HCT116 (cell line): ENCODE measurements around the gene TXNDC17. TPM values are rescaled to one million over a fixed set of nuclear protein-coding genes. Genes with fewer than 3 reads are reported as not detected.

Experiments
- ATAC-seq: fragments of 200-7000 bp; cut with Tn5 transposase; 2 replicates; pipeline ENCODE4 v1.9.1; 2020; ENCODE audit warnings: mild to moderate bottlenecking, moderate library complexity
- BruUV-seq: library from RNA; stranded (reverse); fragments of 400-500 nt; replicated peaks from 2 replicates; lab custom pipeline; 2021; lab: Mats Ljungman, UMichigan
- CTCF ChIA-PET: fragments of 300-600 bp; sonication (Branson Sonifier 250); formaldehyde crosslinking; loops from one replicate; lab custom pipeline; 2021; ENCODE audit warnings: antibody characterized with exemption; lab: Charles Lee
- POLR2A ChIA-PET: fragments of 300-600, 350-600 bp; sonication (Branson Sonifier 250); formaldehyde crosslinking; loops from one replicate; lab custom pipeline; 2021; ENCODE audit warnings: antibody characterized with exemption; lab: Charles Lee
- RAD21 ChIA-PET, 2 experiments: fragments of 300-600 bp; sonication (Branson Sonifier 250); formaldehyde crosslinking; loops; one replicate each; lab custom pipeline; 2023; ENCODE audit warnings: low total read pairs in 2 of 2; ENCODE audit not compliant: uncharacterized antibody in 2 of 2, unreplicated experiment in 2 of 2, low non-redundant PET in 1 of 2; lab: Charles Lee
- DNase-seq: peaks from one replicate; pipeline ENCODE4 v3.0.0-alpha.2; 2010; ENCODE audit warnings: low read depth, low spot score
- H2AFZ ChIP-seq: fragments of 200-600 bp; shearing (Covaris generic), sonication (generic); 2 replicates; pipeline ENCODE4 v1.6.1; 2017; ENCODE audit warnings: low read depth, mixed run types, mixed read lengths, antibody characterized with exemption, low read length; ENCODE audit not compliant: poor library complexity, severe bottlenecking
- H3K27ac ChIP-seq: 2 replicates; pipeline ENCODE4 v1.5.1; 2012; ENCODE audit warnings: low read depth, low read length
- H3K27me3 ChIP-seq: fragments of 200-600 bp; sonication (generic); 2 replicates; pipeline ENCODE4 v1.6.1; 2016; ENCODE audit warnings: mixed run types, low read length, mixed read lengths; ENCODE audit not compliant: insufficient read depth
- H3K36me3 ChIP-seq, 2 experiments: fragments of 200-500 bp in 1 of 2; fragments of 200-600 bp in 1 of 2; sonication (Bioruptor generic) in 1 of 2; sonication (generic) in 1 of 2; 2 replicates each; pipeline versions ENCODE4 v1.5.1 to v1.6.1; 2014 to 2016; ENCODE audit warnings: low read length in 2 of 2, inconsistent platforms in 1 of 2, mixed read lengths in 1 of 2, mixed run types in 1 of 2; ENCODE audit not compliant: insufficient read depth in 2 of 2, control insufficient read depth in 1 of 2
- H3K4me1 ChIP-seq, 2 experiments: fragments of 200-600 bp in 1 of 2; sonication (generic) in 1 of 2; 2 replicates each; pipeline versions ENCODE4 v1.5.1 to v1.6.1; 2012 to 2017; ENCODE audit warnings: low read length in 2 of 2, inconsistent platforms in 1 of 2, mild to moderate bottlenecking in 1 of 2, mixed read lengths in 1 of 2, mixed run types in 1 of 2, moderate library complexity in 1 of 2; ENCODE audit not compliant: insufficient read depth in 2 of 2, control insufficient read depth in 1 of 2
- H3K4me2 ChIP-seq: fragments of 200-600 bp; sonication (generic); 2 replicates; pipeline ENCODE4 v1.6.1; 2017; ENCODE audit warnings: mixed run types, low read length, mixed read lengths
- H3K4me3 ChIP-seq, 2 experiments: fragments of 200-600 bp in 1 of 2; sonication (generic) in 1 of 2; replicated peaks in 1 of 2; 2 replicates each; pipeline ENCODE4 v1.5.1; 2011 to 2016; ENCODE audit warnings: low read length in 2 of 2, control low read depth in 1 of 2, low read depth in 1 of 2, mild to moderate bottlenecking in 1 of 2, mixed read lengths in 1 of 2, mixed run types in 1 of 2
- H3K79me2 ChIP-seq: fragments of 200-600 bp; sonication (generic); 2 replicates; pipeline ENCODE4 v1.6.1; 2017; ENCODE audit warnings: mild to moderate bottlenecking, mixed run types, low read length, moderate library complexity, mixed read lengths; ENCODE audit not compliant: insufficient read depth
- H3K9ac ChIP-seq: fragments of 200-600 bp; sonication (generic); 2 replicates; pipeline ENCODE4 v1.6.1; 2016; ENCODE audit warnings: low read length, mixed read lengths
- H3K9me2 ChIP-seq: fragments of 200-600 bp; sonication (generic), shearing (Covaris generic); 2 replicates; pipeline ENCODE4 v1.6.1; 2017; ENCODE audit warnings: mixed run types, mild to moderate bottlenecking, moderate library complexity; ENCODE audit not compliant: insufficient read depth
- H3K9me3 ChIP-seq, 2 experiments: fragments of 200-500 bp in 1 of 2; fragments of 200-600 bp in 1 of 2; sonication (Bioruptor generic) in 1 of 2; sonication (generic) in 1 of 2; 2 replicates each; pipeline ENCODE4 v1.6.1; 2014 to 2017; ENCODE audit warnings: low read length in 2 of 2, mixed read lengths in 2 of 2, inconsistent platforms in 1 of 2, low read depth in 1 of 2, mild to moderate bottlenecking in 1 of 2, mixed run types in 1 of 2, moderate library complexity in 1 of 2; ENCODE audit not compliant: control insufficient read depth in 1 of 2, insufficient read depth in 1 of 2
- H4K20me1 ChIP-seq: fragments of 200-600 bp; sonication (generic), shearing (Covaris generic); 2 replicates; pipeline ENCODE4 v1.6.1; 2017; ENCODE audit warnings: mixed run types, mild to moderate bottlenecking, moderate library complexity; ENCODE audit not compliant: insufficient read depth
- CBX3 ChIP-seq: IDR thresholded peaks from 2 replicates; pipeline ENCODE4 v1.6.1; 2012; ENCODE audit warnings: low read depth
- EGR1 ChIP-seq: IDR thresholded peaks from 2 replicates; pipeline ENCODE4 v1.6.1; 2012; ENCODE audit warnings: low read depth
- JUND ChIP-seq: IDR thresholded peaks from 2 replicates; pipeline ENCODE4 v1.6.1; 2012
- POLR2A ChIP-seq: IDR thresholded peaks from 2 replicates; pipeline ENCODE4 v1.7.0; 2011; ENCODE audit warnings: borderline replicate concordance; ENCODE audit not compliant: insufficient read depth, insufficient read length; ENCODE audit errors: extremely low read depth
- REST ChIP-seq: IDR thresholded peaks from 2 replicates; pipeline ENCODE4 v1.6.1; 2012; ENCODE audit warnings: low read depth
- SRF ChIP-seq: IDR thresholded peaks from 2 replicates; pipeline ENCODE4 v1.6.1; 2012; ENCODE audit warnings: low read depth
- TCF7L2 ChIP-seq: IDR thresholded peaks from 2 replicates; pipeline ENCODE4 v1.7.0; 2011; ENCODE audit warnings: borderline replicate concordance, inconsistent platforms; ENCODE audit not compliant: insufficient read depth, insufficient read length; ENCODE audit errors: extremely low read depth
- YY1 ChIP-seq: IDR thresholded peaks from 2 replicates; pipeline ENCODE4 v1.6.1; 2011; ENCODE audit warnings: low read length, low read depth, moderate library complexity, mild to moderate bottlenecking; ENCODE audit not compliant: insufficient replicate concordance; ENCODE audit errors: extremely low read depth
- ZBTB33 ChIP-seq: IDR thresholded peaks from 2 replicates; pipeline ENCODE4 v1.6.1; 2011; ENCODE audit warnings: mild to moderate bottlenecking, low read length, moderate library complexity; ENCODE audit not compliant: insufficient replicate concordance; ENCODE audit errors: extremely low read depth
- ZFX ChIP-seq: fragments of 450-650 bp; IDR thresholded peaks from 2 replicates; pipeline ENCODE4 v1.6.1; 2017
- ZNF274 ChIP-seq: fragments of 200-500 bp; sonication (Bioruptor generic); IDR thresholded peaks from 2 replicates; pipeline ENCODE4 v1.6.1; 2014; ENCODE audit warnings: mild to moderate bottlenecking, low read depth, low read length, inconsistent platforms
- intact Hi-C: fragments of 100-400 bp; cut with micrococcal nuclease; formaldehyde crosslinking; loops from 2 replicates; pipeline ENCODE4 v1.10.0; 2022
- total RNA-seq: library from RNA; stranded (reverse); gene quantifications from one replicate; pipeline ENCODE4 v1.2.1, GENCODE V29; 2021; ENCODE audit not compliant: unreplicated experiment

TXNDC17 gene
- total RNA-seq, 1 experiment from 2014 or later = 121 TPM

- POLR2A ChIA-PET = no interaction called here
- no peak overlapping the region for H3K4me3 ChIP-seq
- H3K9me3 ChIP-seq = no peaks in the 10 kb centered on the region
- CTCF ChIA-PET = no interaction called here
- peaks cover 36 to 47% of the 10 kb centered on the region in 2 experiments for H3K36me3 ChIP-seq
- no TSS peak for BruUV-seq
- H3K9me2 ChIP-seq = no peaks in the 10 kb centered on the region
- H3K79me2 ChIP-seq = no peaks in the 10 kb centered on the region; the same call in 1 of the 2 replicates
- TF ChIP-seq CBX3 (no peak), TCF7L2 (no peak), ZFX (no peak), EGR1 (no peak), SRF (no peak), YY1 (no peak), ZNF274 (no peak), POLR2A (no peak), REST (no peak), JUND (no peak), ZBTB33 (no peak)
- H3K27me3 ChIP-seq = no peaks in the 10 kb centered on the region
- RAD21 ChIA-PET = no interaction called here
- ATAC-seq (no peak), DNase-seq (no peak)
- intact Hi-C loops = no loop called here
- no peak overlapping the region for H3K9ac ChIP-seq
- no peak overlapping the region for H2AFZ ChIP-seq
- H3K4me2 ChIP-seq = no peak overlapping the region
- peaks cover 11 to 23% of the 10 kb centered on the region in 2 experiments for H3K4me1 ChIP-seq
- H4K20me1 ChIP-seq = no peaks in the 10 kb centered on the region
- H3K27ac ChIP-seq = no peak overlapping the region
Measured at GRCh38 chr17:6605142-6605541, 35.7 kb upstream of the TXNDC17 start.
